Vagina (tissue), 2 donors: Measurements from ENCODE around the gene ANKRD11. TPM values are rescaled to one million over a fixed set of nuclear protein-coding genes. Genes with fewer than 3 reads are reported as not detected.

ENCODE experiments used
- DNase-seq, 2 donors: peaks; one replicate each; pipeline ENCODE4 v3.0.0-alpha.2; 2017; ENCODE audit errors: extremely low spot score in 2 of 2
- H3K27ac ChIP-seq: fragments of 200-600 bp; sonication (generic); one replicate; pipeline ENCODE4 v1.5.1; 2019
- H3K27me3 ChIP-seq: fragments of 200-600 bp; sonication (generic); one replicate; pipeline ENCODE4 v1.5.1; 2019
- H3K36me3 ChIP-seq, 2 donors: fragments of 200-600 bp; sonication (generic); one replicate each; pipeline ENCODE4 v1.5.1; 2017 to 2019
- H3K4me1 ChIP-seq: fragments of 200-600 bp; sonication (generic); one replicate; pipeline ENCODE4 v1.5.1; 2019
- H3K4me3 ChIP-seq, 2 donors: fragments of 200-600 bp; sonication (generic); 1 replicate in 1 of 2; 2 replicates in 1 of 2; pipeline ENCODE4 v1.5.1; 2016 to 2019
- H3K9me3 ChIP-seq: fragments of 200-600 bp; sonication (generic); one replicate; pipeline ENCODE4 v1.5.1; 2019
- CTCF ChIP-seq, 3 experiments: fragments of 450-650 bp in 2 of 3; fragments of 200-600 bp in 1 of 3; sonication (generic) in 1 of 3; IDR thresholded peaks; one replicate each; pipeline ENCODE4 v1.5.1; 2017 to 2019; ENCODE audit warnings: antibody characterized with exemption in 3 of 3, mild to moderate bottlenecking in 2 of 3, moderate library complexity in 2 of 3
- POLR2A ChIP-seq, 2 donors: fragments of 450-650 bp; IDR thresholded peaks; one replicate each; pipeline ENCODE4 v1.6.1; 2017; ENCODE audit warnings: antibody characterized with exemption in 2 of 2, mild to moderate bottlenecking in 2 of 2, moderate library complexity in 2 of 2
- POLR2AphosphoS5 ChIP-seq, 2 donors: sonication (generic); formaldehyde crosslinking; IDR thresholded peaks; one replicate each; pipeline ENCODE4 v1.9.0; 2017; ENCODE audit warnings: antibody characterized with exemption in 2 of 2, mild to moderate bottlenecking in 2 of 2, low read depth in 1 of 2; ENCODE audit not compliant: insufficient read depth in 1 of 2
- intact Hi-C: fragments of 100-400 bp; cut with DNase I; formaldehyde crosslinking; loops from one replicate; pipeline ENCODE4 v1.15.1; 2023
- total RNA-seq: library from RNA; depleted of rRNA; stranded (reverse); fragments of >200 nt; gene quantifications from one replicate; pipeline ENCODE4 v1.2.3, GENCODE V29; 2016

Gene ANKRD11
- total RNA-seq, 1 donor from 2014 or later, result 135 TPM

- no peaks in the 10 kb centered on the region for H3K4me1 ChIP-seq
- intact Hi-C loops, result no loop called here
- H3K27me3 ChIP-seq, result no peaks in the 10 kb centered on the region
- H3K36me3 ChIP-seq, result peaks cover 0 to 72% of the 10 kb centered on the region in 2 donors
- H3K4me3 ChIP-seq, result no peak overlapping the region
- no peaks in the 10 kb centered on the region for H3K9me3 ChIP-seq
- TF ChIP-seq POLR2AphosphoS5 (IDR thresholded peaks at IDR 0.05; ENCODE audit: insufficient read depth in 1 of 2, low read depth in 1 of 2), result no peak
- no peak for TF ChIP-seq POLR2A (IDR thresholded peaks at IDR 0.05)
- TF ChIP-seq CTCF (IDR thresholded peaks at IDR 0.05), result no peak
- H3K27ac ChIP-seq, result no peak overlapping the region
- no peak for DNase-seq
Observed at GRCh38 chr16:89525146-89525913, 35.0 kb upstream of the ANKRD11 start.

GRCh38 chr16:89523680-89524344, 33.5 kb upstream of the ANKRD11 start:
- intact Hi-C loops, result no loop called here
- DNase-seq, result no peak
- TF ChIP-seq POLR2A (IDR thresholded peaks at IDR 0.05) (no peak), CTCF (IDR thresholded peaks at IDR 0.05) (no peak), POLR2AphosphoS5 (IDR thresholded peaks at IDR 0.05; ENCODE audit: insufficient read depth in 1 of 2, low read depth in 1 of 2) (no peak)
- no peak overlapping the region for H3K27ac ChIP-seq
- H3K9me3 ChIP-seq, result no peaks in the 10 kb centered on the region
- no peaks in the 10 kb centered on the region for H3K27me3 ChIP-seq
- H3K36me3 ChIP-seq, result peaks cover 0 to 60% of the 10 kb centered on the region in 2 donors
- no peak overlapping the region for H3K4me3 ChIP-seq
- H3K4me1 ChIP-seq, result no peaks in the 10 kb centered on the region

DNA sequence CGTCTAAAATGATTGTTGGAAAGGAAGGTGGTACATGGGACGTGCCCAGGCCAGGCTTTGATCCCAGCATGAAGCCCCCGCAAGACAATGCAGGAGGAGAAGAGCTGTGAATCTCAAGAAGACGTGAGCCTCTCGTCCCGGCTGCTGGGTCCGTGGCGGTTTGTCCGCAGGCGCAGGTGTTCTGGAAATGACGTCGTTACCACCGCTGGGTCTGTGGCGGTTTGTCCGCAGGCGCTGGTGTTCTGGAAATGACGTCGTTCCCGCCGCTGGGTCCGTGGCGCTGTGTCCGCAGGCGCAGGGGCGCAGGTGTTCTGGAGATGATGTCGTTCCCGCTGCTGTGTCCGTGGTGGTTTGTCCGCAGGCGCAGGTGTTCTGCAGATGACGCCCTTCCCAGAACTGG, 31.9 kb upstream of the ANKRD11 start:
- Histone ChIP-seq H3K27me3 (no peaks in the 10 kb centered on the region), H3K27ac (no peak overlapping the region), H3K4me1 (no peaks in the 10 kb centered on the region), H3K4me3 (no peak overlapping the region), H3K9me3 (no peaks in the 10 kb centered on the region), H3K36me3 (peaks cover 0 to 64% of the 10 kb centered on the region in 2 donors)
- intact Hi-C loops, result no loop called here
- TF ChIP-seq POLR2A (IDR thresholded peaks at IDR 0.05) (no peak), CTCF (IDR thresholded peaks at IDR 0.05) (no peak), POLR2AphosphoS5 (IDR thresholded peaks at IDR 0.05; ENCODE audit: insufficient read depth in 1 of 2, low read depth in 1 of 2) (no peak)
- DNase-seq, result no peak

GRCh38 chr16:89519881-89520280, 29.5 kb upstream of the ANKRD11 start:
- TF ChIP-seq POLR2AphosphoS5 (IDR thresholded peaks at IDR 0.05; ENCODE audit: insufficient read depth in 1 of 2, low read depth in 1 of 2), result no peak
- no peak for TF ChIP-seq POLR2A (IDR thresholded peaks at IDR 0.05)
- TF ChIP-seq CTCF (IDR thresholded peaks at IDR 0.05), result no peak
- no peaks in the 10 kb centered on the region for H3K4me1 ChIP-seq
- no peak for DNase-seq
- H3K27ac ChIP-seq, result no peak overlapping the region
- intact Hi-C loops, result no loop called here
- H3K27me3 ChIP-seq, result no peaks in the 10 kb centered on the region
- no peaks in the 10 kb centered on the region for H3K9me3 ChIP-seq
- H3K4me3 ChIP-seq, result no peak overlapping the region
- H3K36me3 ChIP-seq, result peaks cover 0 to 66% of the 10 kb centered on the region in 2 donors

- Histone ChIP-seq H3K27me3 (no peaks in the 10 kb centered on the region), H3K9me3 (no peaks in the 10 kb centered on the region), H3K27ac (no peak overlapping the region), H3K4me1 (no peaks in the 10 kb centered on the region), H3K4me3 (no peak overlapping the region), H3K36me3 (peaks cover 0 to 74% of the 10 kb centered on the region in 2 donors)
- intact Hi-C loops, result no loop called here
- no peak for DNase-seq
- TF ChIP-seq POLR2A (IDR thresholded peaks at IDR 0.05), result no peak
- TF ChIP-seq POLR2AphosphoS5 (IDR thresholded peaks at IDR 0.05; ENCODE audit: insufficient read depth in 1 of 2, low read depth in 1 of 2), result no peak
- TF ChIP-seq CTCF (IDR thresholded peaks at IDR 0.05), result no peak
Observed at GRCh38 chr16:89517128-89517527, 26.8 kb upstream of the ANKRD11 start.
